GM23248 (cell line): Measurements from ENCODE around the gene IGFBP6.

ENCODE experiments used
- EZH2 ChIP-seq: fragments of 200-600 bp; sonication (generic); IDR thresholded peaks from 2 replicates; pipeline ENCODE4 v1.6.1; 2018; ENCODE audit warnings: antibody characterized with exemption, mild to moderate bottlenecking; ENCODE audit not compliant: insufficient read depth, poor library complexity, severe bottlenecking
- EZH2phosphoT487 ChIP-seq: fragments of 200-600 bp; sonication (generic); IDR thresholded peaks from 2 replicates; pipeline ENCODE4 v1.6.1; 2018; ENCODE audit warnings: antibody characterized with exemption, moderate library complexity, mild to moderate bottlenecking, low read depth; ENCODE audit not compliant: insufficient read depth

DNA sequence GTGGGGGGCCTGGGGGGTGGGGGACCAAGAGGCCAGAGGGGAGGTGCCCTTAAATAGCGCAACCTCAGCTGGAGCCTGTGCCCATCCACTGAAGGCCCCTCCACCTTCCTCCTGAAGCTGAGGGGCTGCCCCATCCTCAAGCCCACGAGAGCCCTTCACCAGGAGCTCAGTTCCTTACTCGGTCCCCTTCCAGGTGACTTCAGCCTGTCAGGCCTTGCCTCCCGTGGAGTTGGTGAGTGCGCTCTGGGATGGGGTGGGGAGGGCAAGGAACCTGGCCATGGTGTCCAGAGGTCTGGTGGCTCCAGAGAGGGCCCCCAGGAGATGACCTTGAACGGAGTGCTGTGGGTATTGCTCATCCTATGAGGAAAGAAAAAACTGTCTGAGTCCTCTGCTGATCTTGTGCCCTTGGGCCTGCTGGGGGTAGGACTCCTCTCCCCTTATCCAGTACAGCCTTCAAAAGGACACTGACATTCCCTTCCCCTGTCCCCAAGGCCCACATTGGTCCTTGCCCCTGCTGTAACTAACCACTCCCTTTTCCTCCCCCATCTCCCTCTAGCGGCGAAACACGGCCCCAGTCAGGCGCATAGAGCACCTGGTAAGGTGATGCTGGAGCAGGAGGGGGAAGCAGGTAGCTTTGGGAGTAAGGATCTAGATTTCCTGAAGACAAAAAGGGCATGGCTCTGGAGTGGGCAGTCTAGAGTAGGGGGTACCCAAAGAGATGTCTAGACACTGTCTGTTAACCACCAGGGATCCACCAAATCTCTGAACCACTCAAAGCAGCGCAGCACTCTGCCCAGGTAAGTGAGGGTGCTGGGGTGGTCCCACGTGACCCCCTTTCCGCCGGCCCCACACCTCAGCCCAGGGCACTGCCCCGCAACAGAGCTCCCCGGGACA is 44.0 kb upstream of the IGFBP6 start:
- TF ChIP-seq EZH2 (no peak), EZH2phosphoT487 (no peak)
